Endometrial microvascular endothelial cells (primary cell): Measurements from ENCODE around the gene WDR53. TPM values are rescaled to one million over a fixed set of nuclear protein-coding genes. Genes with fewer than 3 reads are reported as not detected.
"Not testable (repeated sequence)": the region's sequence is repeated elsewhere in the genome, so short reads cannot be mapped to it uniquely, and the experiment has no call there.

Experiments used
- in situ Hi-C: cut with HindIII; loops from 2 replicates; pipeline ENCODE4 v1.10.0; 2017; ENCODE audit warnings: low sequenced_read_pairs, low pct_unique_long_range_greater_than_20kb; ENCODE audit errors: inconsistent ontology term
- total RNA-seq: library from RNA; depleted of rRNA; stranded (reverse); fragments of >200 nt; gene quantifications from one replicate; pipeline ENCODE4 v1.2.3, GENCODE V29; 2015; ENCODE audit errors: inconsistent ontology term

WDR53 gene
- total RNA-seq, 1 donor from 2014 or later, result 11.5 TPM

GRCh38 chr3:196524527-196524926, 43.8 kb downstream of the WDR53 start:
- in situ Hi-C loops, result no loop called here

GRCh38 chr3:196523841-196524240, 44.5 kb downstream of the WDR53 start:
- in situ Hi-C loops, result no loop called here

GRCh38 chr3:196521291-196521690, 47.1 kb downstream of the WDR53 start:
- in situ Hi-C loops, result not testable (repeated sequence)

GRCh38 chr3:196519718-196520082, 48.7 kb downstream of the WDR53 start:
- in situ Hi-C loops, result no loop called here

- in situ Hi-C loops, result no loop called here
Measured at GRCh38 chr3:196518966-196519717, 49.2 kb downstream of the WDR53 start.

- in situ Hi-C loops, result no loop called here
Measured at GRCh38 chr3:196517919-196518318, 50.4 kb downstream of the WDR53 start.

GRCh38 chr3:196517162-196517800, 51.1 kb downstream of the WDR53 start:
- in situ Hi-C loops, result no loop called here

GRCh38 chr3:196514913-196515621, 53.3 kb downstream of the WDR53 start, which contains the start of gene SMCO1:
Gene SMCO1 (minus strand): TSS chr3:196515346. CDS start chr3:196515209, 137 bp downstream.
- in situ Hi-C loops, result no loop called here

GRCh38 chr3:196514350-196514716, 54.0 kb downstream of the WDR53 start:
- in situ Hi-C loops, result no loop called here

- in situ Hi-C loops, result no loop called here
Measured at GRCh38 chr3:196513697-196514349, 54.5 kb downstream of the WDR53 start.

GRCh38 chr3:196511646-196512425, 56.5 kb downstream of the WDR53 start:
- in situ Hi-C loops, result not testable (repeated sequence)

- in situ Hi-C loops, result not testable (repeated sequence)
Measured at GRCh38 chr3:196511108-196511507, 57.2 kb downstream of the WDR53 start.

- in situ Hi-C loops, result no loop called here
Measured at GRCh38 chr3:196506687-196507086, 61.7 kb downstream of the WDR53 start.

GRCh38 chr3:196504556-196504955, 63.8 kb downstream of the WDR53 start:
- in situ Hi-C loops, result no loop called here

Other genes starting within 250 kb of the WDR53 start
- gene TM4SF19, start 230.2 kb downstream of the WDR53 start, total RNA-seq, result not detected
- 12.6 TPM for gene UBXN7, start 136.1 kb downstream of the WDR53 start, total RNA-seq
- gene RNF168, start 64.8 kb downstream of the WDR53 start, total RNA-seq, result 15.2 TPM
- not detected for gene SMCO1, start 53.2 kb downstream of the WDR53 start, total RNA-seq
- gene FBXO45, start 106 bp upstream of the WDR53 start, total RNA-seq, result 21.7 TPM
- gene NRROS, start 71.1 kb upstream of the WDR53 start, total RNA-seq, result 5.7 TPM
- 1.3 TPM for gene CEP19, start 143.7 kb upstream of the WDR53 start, total RNA-seq
- gene PIGX, start 143.8 kb upstream of the WDR53 start, total RNA-seq, result 20.8 TPM
- gene PAK2, start 171.3 kb upstream of the WDR53 start, total RNA-seq, result 78.7 TPM